ENCODE measurements around the gene TERT.
"Not testable (repeated sequence)": the region's sequence is repeated elsewhere in the genome, so short reads cannot be mapped to it uniquely, and the experiment has no call there.

Gene TERT

GRCh38 chr5:1284336-1284970, 10.4 kb downstream of the TERT start:
- H3K27me3 Mint-ChIP-seq; H3K9me3 Mint-ChIP-seq; ATAC-seq; DNase-seq; H3K4me3 Mint-ChIP-seq; H3K4me1 Mint-ChIP-seq; H3K27ac Mint-ChIP-seq; H3K36me3 Mint-ChIP-seq (ENCODE audit: low read depth): not testable (repeated sequence)

- H3K27me3 Mint-ChIP-seq; H3K36me3 Mint-ChIP-seq (ENCODE audit: low read depth); DNase-seq; H3K4me1 Mint-ChIP-seq; H3K27ac Mint-ChIP-seq; ATAC-seq; H3K9me3 Mint-ChIP-seq; H3K4me3 Mint-ChIP-seq: not testable (repeated sequence)
These were observed 11.2 kb downstream of the TERT start for GRCh38 chr5:1283729-1284041.

GRCh38 chr5:1282993-1283728, 11.7 kb downstream of the TERT start:
- not testable (repeated sequence) for H3K27me3 Mint-ChIP-seq; H3K27ac Mint-ChIP-seq; H3K36me3 Mint-ChIP-seq (ENCODE audit: low read depth); H3K9me3 Mint-ChIP-seq; H3K4me3 Mint-ChIP-seq; ATAC-seq; DNase-seq; H3K4me1 Mint-ChIP-seq

GRCh38 chr5:1282131-1282992, 12.5 kb downstream of the TERT start:
- Mint-ChIP-seq H3K4me3 (no peak overlapping the region), H3K36me3 (ENCODE audit: low read depth) (peaks cover 8% of the 10 kb centered on the region), H3K27ac (no peak overlapping the region), H3K9me3 (no peaks in the 10 kb centered on the region), H3K27me3 (no peaks in the 10 kb centered on the region), H3K4me1 (no peaks in the 10 kb centered on the region)
- ATAC-seq (no peak), DNase-seq (no peak)

- no peak for ATAC-seq
- Mint-ChIP-seq H3K4me3 (no peak overlapping the region), H3K27me3 (no peaks in the 10 kb centered on the region), H3K36me3 (ENCODE audit: low read depth) (peaks cover 8% of the 10 kb centered on the region), H3K4me1 (no peaks in the 10 kb centered on the region), H3K27ac (no peak overlapping the region), H3K9me3 (no peaks in the 10 kb centered on the region)
- DNase-seq: no peak
These were observed 13.6 kb downstream of the TERT start for GRCh38 chr5:1281038-1281882.

- H3K4me3 Mint-ChIP-seq: no peak overlapping the region
- no peaks in the 10 kb centered on the region for H3K4me1 Mint-ChIP-seq
- ATAC-seq (no peak), DNase-seq (no peak)
- H3K9me3 Mint-ChIP-seq: no peaks in the 10 kb centered on the region
- no peak overlapping the region for H3K27ac Mint-ChIP-seq
- peaks cover 8% of the 10 kb centered on the region for H3K36me3 Mint-ChIP-seq (ENCODE audit: low read depth)
- H3K27me3 Mint-ChIP-seq: no peaks in the 10 kb centered on the region
These were observed 14.5 kb downstream of the TERT start for GRCh38 chr5:1280177-1281037.

- H3K4me3 Mint-ChIP-seq: no peak overlapping the region
These were observed 15.3 kb downstream of the TERT start for GRCh38 chr5:1279443-1280151.

GRCh38 chr5:1278656-1279442, 16.0 kb downstream of the TERT start:
- ATAC-seq: peak; percentile 9

More at GRCh38 chr5:1279443-1280151, 15.3 kb downstream of the TERT start:
- DNase-seq (no peak), ATAC-seq (no peak)
- Mint-ChIP-seq H3K27ac (no peak overlapping the region), H3K36me3 (ENCODE audit: low read depth) (peaks cover 8% of the 10 kb centered on the region), H3K27me3 (no peaks in the 10 kb centered on the region), H3K4me1 (peaks cover 2% of the 10 kb centered on the region), H3K9me3 (no peaks in the 10 kb centered on the region)

GRCh38 chr5:1278216-1278615, 16.7 kb downstream of the TERT start:
- no peaks in the 10 kb centered on the region for H3K27me3 Mint-ChIP-seq

More at GRCh38 chr5:1278656-1279442, 16.0 kb downstream of the TERT start:
- DNase-seq: no peak
- Mint-ChIP-seq H3K27ac (no peak overlapping the region), H3K27me3 (no peaks in the 10 kb centered on the region), H3K4me3 (no peak overlapping the region), H3K9me3 (no peaks in the 10 kb centered on the region), H3K4me1 (peaks cover 2% of the 10 kb centered on the region), H3K36me3 (ENCODE audit: low read depth) (peaks cover 8% of the 10 kb centered on the region)

GRCh38 chr5:1277781-1278180, 17.1 kb downstream of the TERT start:
- peaks cover 8% of the 10 kb centered on the region for H3K36me3 Mint-ChIP-seq (ENCODE audit: low read depth)
- H3K4me1 Mint-ChIP-seq: peaks cover 2% of the 10 kb centered on the region
- no peak overlapping the region for H3K4me3 Mint-ChIP-seq
- DNase-seq (no peak), ATAC-seq (no peak)
- no peak overlapping the region for H3K27ac Mint-ChIP-seq
- H3K27me3 Mint-ChIP-seq: no peaks in the 10 kb centered on the region
- no peaks in the 10 kb centered on the region for H3K9me3 Mint-ChIP-seq

More at GRCh38 chr5:1278216-1278615, 16.7 kb downstream of the TERT start:
- Mint-ChIP-seq H3K9me3 (no peaks in the 10 kb centered on the region), H3K27ac (no peak overlapping the region), H3K4me1 (peaks cover 2% of the 10 kb centered on the region), H3K4me3 (no peak overlapping the region), H3K36me3 (ENCODE audit: low read depth) (peaks cover 8% of the 10 kb centered on the region)
- DNase-seq: no peak
- no peak for ATAC-seq

- Mint-ChIP-seq H3K27me3 (no peaks in the 10 kb centered on the region), H3K4me3 (no peak overlapping the region), H3K36me3 (ENCODE audit: low read depth) (peaks cover 8% of the 10 kb centered on the region), H3K9me3 (no peaks in the 10 kb centered on the region), H3K4me1 (peaks cover 2% of the 10 kb centered on the region), H3K27ac (no peak overlapping the region)
- ATAC-seq (no peak), DNase-seq (no peak)
These were observed 17.5 kb downstream of the TERT start for GRCh38 chr5:1277331-1277730.

- Mint-ChIP-seq H3K4me1 (peaks cover 2% of the 10 kb centered on the region), H3K4me3 (no peak overlapping the region), H3K36me3 (ENCODE audit: low read depth) (peaks cover 8% of the 10 kb centered on the region), H3K27me3 (no peaks in the 10 kb centered on the region), H3K9me3 (no peaks in the 10 kb centered on the region), H3K27ac (no peak overlapping the region)
- DNase-seq (no peak), ATAC-seq (no peak)
These were observed 17.9 kb downstream of the TERT start for GRCh38 chr5:1276930-1277329.

Measured in activated naive CD8-positive, alpha-beta T cell treated with anti-CD3 and anti-CD28 coated beads, Interleukin-2, amount 50 U/mL, for 24 hours (primary cell).